DND-41 (cell line): ENCODE results near the gene BRCC3.

Experiments used
- CTCF ChIP-seq: IDR thresholded peaks from 2 replicates; pipeline ENCODE4 v1.5.1; 2012; ENCODE audit warnings: borderline replicate concordance, low read length, moderate library complexity, mild to moderate bottlenecking; ENCODE audit not compliant: poor library complexity, severe bottlenecking; ENCODE audit errors: extremely low read depth
- EZH2 ChIP-seq: IDR thresholded peaks from 3 replicates; pipeline ENCODE4 v1.6.1; 2012; ENCODE audit warnings: borderline replicate concordance, low read depth, mild to moderate bottlenecking, moderate library complexity, low read length, inconsistent platforms; ENCODE audit not compliant: severe bottlenecking

- TF ChIP-seq CTCF (no peak), EZH2 (no peak)
Observed at GRCh38 chrX:155053656-155054055, 17.7 kb upstream of the BRCC3 start.
